GM10266 (cell line): ENCODE data around the gene BTBD9.

Experiments used
- DNase-seq: peaks from one replicate; pipeline ENCODE4 v3.0.0; 2012; ENCODE audit errors: extremely low spot score
- CTCF ChIP-seq: IDR thresholded peaks from 2 replicates; pipeline ENCODE4 v1.5.1; 2012; ENCODE audit warnings: mild to moderate bottlenecking, low read depth; ENCODE audit not compliant: control insufficient read depth, insufficient read depth; ENCODE audit errors: missing control alignments

Gene BTBD9

GRCh38 chr6:38220069-38220723 is 419.5 kb downstream of the BTBD9 start:
- no peak for DNase-seq
- TF ChIP-seq CTCF = no peak

GRCh38 chr6:38218235-38218634 is 421.5 kb downstream of the BTBD9 start:
- TF ChIP-seq CTCF = no peak
- DNase-seq = no peak

- no peak for DNase-seq
- TF ChIP-seq CTCF = no peak
These were observed 423.3 kb downstream of the BTBD9 start for GRCh38 chr6:38216451-38216850.

- peak; percentile 11 for DNase-seq
- no peak for TF ChIP-seq CTCF
These were observed 423.9 kb downstream of the BTBD9 start for GRCh38 chr6:38215651-38216311.

- TF ChIP-seq CTCF = no peak
- DNase-seq = no peak
These were observed 424.5 kb downstream of the BTBD9 start for GRCh38 chr6:38215225-38215624.

GRCh38 chr6:38214159-38214558 is 425.6 kb downstream of the BTBD9 start:
- no peak for DNase-seq
- TF ChIP-seq CTCF = no peak

- no peak for DNase-seq
- TF ChIP-seq CTCF = no peak
These were observed 426.5 kb downstream of the BTBD9 start for GRCh38 chr6:38213251-38213658.
